ENCODE measurements around the gene S100PBP. TPM values are rescaled to one million over a fixed set of nuclear protein-coding genes. Genes with fewer than 3 reads are reported as not detected.
A peak's percentile ranks its signal among the peaks of the same experiment; 100 is the strongest.

The S100PBP gene
- total and polyA plus RNA-seq, 2 of the 13 experiments (the other 11 are each of a cell fraction or from before 2014, with no cell fraction given) = 20.4 to 26.1 TPM

DNA sequence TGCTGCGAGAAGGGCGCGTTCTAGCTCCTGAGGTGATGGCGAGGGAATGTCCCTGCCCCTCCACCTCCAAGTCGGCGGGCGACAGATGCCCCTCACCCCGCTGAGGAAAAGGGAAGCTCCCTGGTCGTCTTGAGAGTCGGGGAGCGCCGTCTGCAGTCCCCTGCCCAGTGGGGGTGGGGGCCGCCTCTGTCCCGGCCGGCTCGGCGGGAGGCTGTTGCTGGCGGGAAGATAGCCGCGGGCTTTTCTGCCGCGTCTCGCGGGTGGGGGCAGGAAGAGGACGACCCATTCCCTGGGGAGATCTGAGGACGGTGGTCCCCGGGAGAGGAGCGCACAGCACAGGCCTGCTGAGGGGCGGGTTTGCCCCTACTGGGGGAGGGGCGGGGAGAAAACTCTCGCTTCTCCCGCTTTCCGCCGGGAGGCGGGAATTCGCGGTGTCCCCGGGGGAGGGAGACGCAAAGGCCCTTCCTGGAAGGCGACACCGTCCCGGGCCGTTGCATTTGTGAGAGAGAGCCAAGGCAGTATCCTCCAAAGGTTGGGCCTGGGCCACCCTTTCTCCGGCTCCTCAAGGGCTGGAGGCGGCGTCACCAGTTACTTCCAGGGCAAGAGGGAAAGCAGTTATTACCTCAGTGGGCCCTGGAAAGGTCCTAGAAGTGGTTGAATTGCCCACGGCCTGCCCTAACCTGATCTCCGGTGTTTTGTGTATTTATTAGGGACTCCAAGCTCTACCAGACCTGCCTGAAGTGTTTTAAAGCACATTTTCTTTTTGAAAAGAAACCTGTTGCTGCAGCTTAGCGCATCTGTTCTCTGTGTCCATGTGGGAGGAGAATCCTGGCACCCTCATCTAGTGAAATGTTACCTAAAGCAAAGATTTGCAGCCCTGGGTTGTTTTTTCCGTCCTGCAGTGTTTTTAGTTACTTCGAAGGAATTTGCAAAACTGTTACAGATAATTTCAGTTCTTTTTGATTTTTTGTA, 648 bp downstream of the S100PBP start (continued):
- no peak for TF ChIP-seq TCF7L2 (IDR thresholded peaks at IDR 0.05; ENCODE audit: low read depth, low read length)
- TF ChIP-seq, protein P1, sequence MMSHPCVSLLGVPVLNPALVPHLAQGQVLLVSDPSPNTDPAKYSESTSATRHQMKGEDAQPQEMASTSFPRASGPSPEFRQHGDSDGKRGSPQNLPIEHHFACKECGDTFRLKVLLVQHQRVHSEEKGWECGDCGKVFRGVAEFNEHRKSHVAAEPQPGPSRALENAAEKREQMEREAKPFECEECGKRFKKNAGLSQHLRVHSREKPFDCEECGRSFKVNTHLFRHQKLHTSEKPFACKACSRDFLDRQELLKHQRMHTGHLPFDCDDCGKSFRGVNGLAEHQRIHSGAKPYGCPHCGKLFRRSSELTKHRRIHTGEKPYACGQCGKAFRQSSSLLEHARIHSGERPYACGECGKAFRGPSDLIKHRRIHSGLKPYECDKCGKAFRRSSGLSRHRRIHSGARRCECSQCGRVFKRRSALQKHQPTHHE (CRISPR knock-in tag; IDR thresholded peaks at IDR 0.05; ENCODE audit: borderline replicate concordance) = peak; percentile 77; the same call in 1 of the 2 replicates
- TF ChIP-seq, protein P2, sequence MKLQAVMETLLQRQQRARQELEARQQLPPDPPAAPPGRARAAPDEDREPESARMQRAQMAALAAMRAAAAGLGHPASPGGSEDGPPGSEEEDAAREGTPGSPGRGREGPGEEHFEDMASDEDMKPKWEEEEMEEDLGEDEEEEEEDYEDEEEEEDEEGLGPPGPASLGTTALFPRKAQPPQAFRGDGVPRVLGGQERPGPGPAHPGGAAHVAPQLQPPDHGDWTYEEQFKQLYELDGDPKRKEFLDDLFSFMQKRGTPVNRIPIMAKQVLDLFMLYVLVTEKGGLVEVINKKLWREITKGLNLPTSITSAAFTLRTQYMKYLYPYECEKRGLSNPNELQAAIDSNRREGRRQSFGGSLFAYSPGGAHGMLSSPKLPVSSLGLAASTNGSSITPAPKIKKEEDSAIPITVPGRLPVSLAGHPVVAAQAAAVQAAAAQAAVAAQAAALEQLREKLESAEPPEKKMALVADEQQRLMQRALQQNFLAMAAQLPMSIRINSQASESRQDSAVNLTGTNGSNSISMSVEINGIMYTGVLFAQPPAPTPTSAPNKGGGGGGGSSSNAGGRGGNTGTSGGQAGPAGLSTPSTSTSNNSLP (IDR thresholded peaks at IDR 0.05; ENCODE audit: low read depth, low read length) = no peak
- TF ChIP-seq, protein P3, sequence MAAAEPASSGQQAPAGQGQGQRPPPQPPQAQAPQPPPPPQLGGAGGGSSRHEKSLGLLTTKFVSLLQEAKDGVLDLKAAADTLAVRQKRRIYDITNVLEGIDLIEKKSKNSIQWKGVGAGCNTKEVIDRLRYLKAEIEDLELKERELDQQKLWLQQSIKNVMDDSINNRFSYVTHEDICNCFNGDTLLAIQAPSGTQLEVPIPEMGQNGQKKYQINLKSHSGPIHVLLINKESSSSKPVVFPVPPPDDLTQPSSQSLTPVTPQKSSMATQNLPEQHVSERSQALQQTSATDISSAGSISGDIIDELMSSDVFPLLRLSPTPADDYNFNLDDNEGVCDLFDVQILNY (CRISPR knock-in tag; conservative IDR thresholded peaks at IDR 0.05) = peak; percentile 51; the same call in 1 of the 2 replicates
- TF ChIP-seq SNRNP70 (IDR thresholded peaks at IDR 0.05; ENCODE audit: low read depth, low read length) = no peak
- TF ChIP-seq TP53 (CRISPR knock-in tag; conservative IDR thresholded peaks at IDR 0.05) = no peak
- peak; percentile 17; the same call in 1 of the 2 replicates for TF ChIP-seq FOXK1 (CRISPR knock-in tag; IDR thresholded peaks at IDR 0.05; ENCODE audit: borderline replicate concordance, low read depth)
- TF ChIP-seq, protein P4, sequence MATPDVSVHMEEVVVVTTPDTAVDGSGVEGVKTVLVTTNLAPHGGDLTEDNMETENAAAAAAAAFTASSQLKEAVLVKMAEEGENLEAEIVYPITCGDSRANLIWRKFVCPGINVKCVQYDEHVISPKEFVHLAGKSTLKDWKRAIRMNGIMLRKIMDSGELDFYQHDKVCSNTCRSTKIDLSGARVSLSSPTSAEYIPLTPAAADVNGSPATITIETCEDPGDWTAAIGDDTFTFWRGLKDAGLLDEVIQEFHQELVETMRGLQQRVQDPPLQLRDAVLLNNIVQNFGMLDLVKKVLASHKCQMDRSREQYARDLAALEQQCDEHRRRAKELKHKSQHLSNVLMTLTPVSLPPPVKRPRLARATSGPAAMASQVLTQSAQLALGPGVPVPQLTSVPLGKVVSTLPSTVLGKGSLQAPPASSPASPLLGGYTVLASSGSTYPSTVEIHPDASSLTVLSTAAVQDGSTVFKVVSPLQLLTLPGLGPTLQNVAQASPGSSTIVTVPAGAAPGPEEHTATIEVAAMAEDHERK (CRISPR knock-in tag; IDR thresholded peaks at IDR 0.05; ENCODE audit: low read depth) = no peak
- TF ChIP-seq PCBP1 (IDR thresholded peaks at IDR 0.05; ENCODE audit: borderline replicate concordance, low read depth, low read length) = no peak
- no peak for TF ChIP-seq ZNF567 (CRISPR knock-in tag; IDR thresholded peaks at IDR 0.05; ENCODE audit: borderline replicate concordance)
- no peak for TF ChIP-seq FOXA1 (IDR thresholded peaks at IDR 0.05)
- TF ChIP-seq FOXA1 (CRISPR knock-in tag; IDR thresholded peaks at IDR 0.05) = no peak
- peak; percentile 35; the same call in 1 of the 2 replicates for TF ChIP-seq ZNF383 (CRISPR knock-in tag; IDR thresholded peaks at IDR 0.05; ENCODE audit: borderline replicate concordance)
- TF ChIP-seq ZBTB21 (CRISPR knock-in tag; IDR thresholded peaks at IDR 0.05) = no peak
- TF ChIP-seq ZNF382 (CRISPR knock-in tag; IDR thresholded peaks at IDR 0.05; ENCODE audit: borderline replicate concordance) = no peak
- TF ChIP-seq NONO (IDR thresholded peaks at IDR 0.05) = no peak
- 0 out of 2 replicates have a peak, but pooled peaks have one; percentile 31 for TF ChIP-seq NONO (CRISPR knock-in tag; conservative IDR thresholded peaks at IDR 0.05)
- TF ChIP-seq, protein P5, sequence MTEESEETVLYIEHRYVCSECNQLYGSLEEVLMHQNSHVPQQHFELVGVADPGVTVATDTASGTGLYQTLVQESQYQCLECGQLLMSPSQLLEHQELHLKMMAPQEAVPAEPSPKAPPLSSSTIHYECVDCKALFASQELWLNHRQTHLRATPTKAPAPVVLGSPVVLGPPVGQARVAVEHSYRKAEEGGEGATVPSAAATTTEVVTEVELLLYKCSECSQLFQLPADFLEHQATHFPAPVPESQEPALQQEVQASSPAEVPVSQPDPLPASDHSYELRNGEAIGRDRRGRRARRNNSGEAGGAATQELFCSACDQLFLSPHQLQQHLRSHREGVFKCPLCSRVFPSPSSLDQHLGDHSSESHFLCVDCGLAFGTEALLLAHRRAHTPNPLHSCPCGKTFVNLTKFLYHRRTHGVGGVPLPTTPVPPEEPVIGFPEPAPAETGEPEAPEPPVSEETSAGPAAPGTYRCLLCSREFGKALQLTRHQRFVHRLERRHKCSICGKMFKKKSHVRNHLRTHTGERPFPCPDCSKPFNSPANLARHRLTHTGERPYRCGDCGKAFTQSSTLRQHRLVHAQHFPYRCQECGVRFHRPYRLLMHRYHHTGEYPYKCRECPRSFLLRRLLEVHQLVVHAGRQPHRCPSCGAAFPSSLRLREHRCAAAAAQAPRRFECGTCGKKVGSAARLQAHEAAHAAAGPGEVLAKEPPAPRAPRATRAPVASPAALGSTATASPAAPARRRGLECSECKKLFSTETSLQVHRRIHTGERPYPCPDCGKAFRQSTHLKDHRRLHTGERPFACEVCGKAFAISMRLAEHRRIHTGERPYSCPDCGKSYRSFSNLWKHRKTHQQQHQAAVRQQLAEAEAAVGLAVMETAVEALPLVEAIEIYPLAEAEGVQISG (CRISPR knock-in tag; IDR thresholded peaks at IDR 0.05) = peak; percentile 56; the same call in 1 of the 2 replicates
- no peak for TF ChIP-seq XRCC5 (optimal IDR thresholded peaks at IDR 0.05; ENCODE audit: low read length)
- no peak for TF ChIP-seq TOE1 (CRISPR knock-in tag; IDR thresholded peaks at IDR 0.05)
- TF ChIP-seq MEIS2 (CRISPR knock-in tag; IDR thresholded peaks at IDR 0.05) = peak; percentile 62; the same call in 1 of the 2 replicates
